ENCODE measurements around the gene CD200.

DNA sequence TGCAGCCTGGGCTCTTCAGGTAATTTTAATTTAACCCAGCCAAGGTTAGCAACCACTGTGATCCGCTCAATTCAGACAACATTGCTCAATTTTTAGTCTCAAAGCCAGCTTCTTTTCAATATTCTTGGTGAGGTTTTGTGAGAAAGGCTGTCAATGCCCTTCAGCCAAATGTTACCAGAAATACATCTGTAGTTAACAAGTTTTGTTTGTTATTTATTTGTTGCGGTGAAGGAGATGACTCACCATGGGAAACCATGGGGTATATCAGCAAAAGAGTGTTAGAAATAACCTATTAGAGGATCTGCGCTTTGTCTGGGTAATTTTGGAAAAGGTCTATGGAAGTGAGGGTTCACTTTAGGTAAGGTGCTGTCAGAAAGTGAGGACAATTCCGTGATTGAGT, 43.9 kb upstream of the CD200 start:
- TF ChIP-seq EZH2 (IDR thresholded peaks at IDR 0.05; ENCODE audit: insufficient read depth, poor library complexity, severe bottlenecking), result no peak
- no peak for TF ChIP-seq EZH2phosphoT487 (IDR thresholded peaks at IDR 0.05; ENCODE audit: insufficient read depth, low read depth)

All from GM23248 (cell line).